IPS-18a (cell line): ENCODE results near the gene CAPN7.
A peak's percentile ranks its signal among the peaks of the same experiment; 100 is the strongest.

Experiments used
- H3K27ac ChIP-seq: one replicate; pipeline ENCODE4 v1.5.1; 2013; ENCODE audit warnings: low read length
- H3K27me3 ChIP-seq: one replicate; pipeline ENCODE4 v1.6.1; 2013; ENCODE audit warnings: mild to moderate bottlenecking, low read length; ENCODE audit not compliant: control insufficient read depth, insufficient read depth
- H3K36me3 ChIP-seq: one replicate; pipeline ENCODE4 v1.6.1; 2013; ENCODE audit warnings: low read depth, low read length; ENCODE audit not compliant: control insufficient read depth
- H3K4me1 ChIP-seq: one replicate; pipeline ENCODE4 v1.6.1; 2013; ENCODE audit warnings: low read depth, low read length; ENCODE audit not compliant: control insufficient read depth
- H3K4me3 ChIP-seq: one replicate; pipeline ENCODE4 v1.5.1; 2013; ENCODE audit warnings: low read length
- H3K9ac ChIP-seq: one replicate; pipeline ENCODE4 v1.6.1; 2013; ENCODE audit warnings: mild to moderate bottlenecking, low read length, moderate library complexity
- H3K9me3 ChIP-seq: one replicate; pipeline ENCODE4 v1.6.1; 2013; ENCODE audit warnings: low read depth, low read length; ENCODE audit not compliant: control insufficient read depth

The CAPN7 gene

GRCh38 chr3:15205482-15205933, 538 bp upstream of the CAPN7 start:
- Histone ChIP-seq H3K9me3 (no peaks in the 10 kb centered on the region), H3K27me3 (no peaks in the 10 kb centered on the region), H3K27ac (no peak overlapping the region), H3K9ac (peak overlapping the region; percentile 72), H3K4me1 (peaks cover 3% of the 10 kb centered on the region), H3K36me3 (no peaks in the 10 kb centered on the region), H3K4me3 (peak overlapping the region; percentile 91)

GRCh38 chr3:15206662-15207576, 873 bp downstream of the CAPN7 start:
- Histone ChIP-seq H3K36me3 (peaks cover 1% of the 10 kb centered on the region), H3K4me1 (peaks cover 3% of the 10 kb centered on the region), H3K27ac (no peak overlapping the region), H3K9ac (peak overlapping the region; percentile 72), H3K4me3 (peak overlapping the region; percentile 91), H3K27me3 (no peaks in the 10 kb centered on the region), H3K9me3 (no peaks in the 10 kb centered on the region)

GRCh38 chr3:15207836-15208504, 1.9 kb downstream of the CAPN7 start:
- Histone ChIP-seq H3K9me3 (no peaks in the 10 kb centered on the region), H3K4me1 (peaks cover 3% of the 10 kb centered on the region), H3K9ac (no peak overlapping the region), H3K4me3 (peak overlapping the region; percentile 91), H3K36me3 (peaks cover 11% of the 10 kb centered on the region), H3K27me3 (no peaks in the 10 kb centered on the region), H3K27ac (no peak overlapping the region)

- peaks cover 3% of the 10 kb centered on the region for H3K4me1 ChIP-seq
- H3K4me3 ChIP-seq: no peak overlapping the region
- H3K36me3 ChIP-seq: peaks cover 16% of the 10 kb centered on the region
- no peak overlapping the region for H3K27ac ChIP-seq
- no peak overlapping the region for H3K9ac ChIP-seq
- no peaks in the 10 kb centered on the region for H3K9me3 ChIP-seq
- H3K27me3 ChIP-seq: no peaks in the 10 kb centered on the region
Measured at GRCh38 chr3:15211937-15212336, 5.9 kb downstream of the CAPN7 start.

- H3K9ac ChIP-seq: no peak overlapping the region
- no peaks in the 10 kb centered on the region for H3K27me3 ChIP-seq
- H3K4me3 ChIP-seq: no peak overlapping the region
- H3K27ac ChIP-seq: no peak overlapping the region
- peaks cover 37% of the 10 kb centered on the region for H3K36me3 ChIP-seq
- H3K4me1 ChIP-seq: no peaks in the 10 kb centered on the region
- H3K9me3 ChIP-seq: no peaks in the 10 kb centered on the region
Measured at GRCh38 chr3:15214758-15215157, 8.7 kb downstream of the CAPN7 start.

- Histone ChIP-seq H3K4me1 (no peaks in the 10 kb centered on the region), H3K36me3 (peaks cover 40% of the 10 kb centered on the region)
Measured at GRCh38 chr3:15215996-15216395, 9.9 kb downstream of the CAPN7 start.

GRCh38 chr3:15216501-15216900, 10.5 kb downstream of the CAPN7 start:
- Histone ChIP-seq H3K27ac (no peak overlapping the region), H3K9me3 (no peaks in the 10 kb centered on the region), H3K9ac (no peak overlapping the region), H3K27me3 (no peaks in the 10 kb centered on the region), H3K36me3 (peaks cover 41% of the 10 kb centered on the region), H3K4me1 (no peaks in the 10 kb centered on the region), H3K4me3 (no peak overlapping the region)

More at GRCh38 chr3:15215996-15216395, 9.9 kb downstream of the CAPN7 start:
- Histone ChIP-seq H3K9me3 (no peaks in the 10 kb centered on the region), H3K27me3 (no peaks in the 10 kb centered on the region), H3K4me3 (no peak overlapping the region), H3K9ac (no peak overlapping the region), H3K27ac (no peak overlapping the region)

GRCh38 chr3:15217011-15217671, 11.1 kb downstream of the CAPN7 start:
- H3K27me3 ChIP-seq: no peaks in the 10 kb centered on the region
- H3K36me3 ChIP-seq: peaks cover 41% of the 10 kb centered on the region
- no peaks in the 10 kb centered on the region for H3K9me3 ChIP-seq
- H3K4me1 ChIP-seq: no peaks in the 10 kb centered on the region
- H3K9ac ChIP-seq: no peak overlapping the region
- H3K4me3 ChIP-seq: no peak overlapping the region
- no peak overlapping the region for H3K27ac ChIP-seq

GRCh38 chr3:15217841-15218267, 11.8 kb downstream of the CAPN7 start:
- Histone ChIP-seq H3K27me3 (no peaks in the 10 kb centered on the region), H3K4me3 (no peak overlapping the region), H3K9ac (no peak overlapping the region), H3K4me1 (no peaks in the 10 kb centered on the region), H3K27ac (no peak overlapping the region), H3K36me3 (peaks cover 40% of the 10 kb centered on the region), H3K9me3 (no peaks in the 10 kb centered on the region)

GRCh38 chr3:15218689-15219088, 12.6 kb downstream of the CAPN7 start:
- no peaks in the 10 kb centered on the region for H3K27me3 ChIP-seq
- no peaks in the 10 kb centered on the region for H3K9me3 ChIP-seq
- no peaks in the 10 kb centered on the region for H3K4me1 ChIP-seq
- peaks cover 43% of the 10 kb centered on the region for H3K36me3 ChIP-seq
- H3K27ac ChIP-seq: no peak overlapping the region
- no peak overlapping the region for H3K4me3 ChIP-seq
- H3K9ac ChIP-seq: no peak overlapping the region

- Histone ChIP-seq H3K36me3 (peaks cover 47% of the 10 kb centered on the region), H3K4me3 (no peak overlapping the region)
Measured at GRCh38 chr3:15220056-15220455, 14.0 kb downstream of the CAPN7 start.

More at GRCh38 chr3:15220056-15220455, 14.0 kb downstream of the CAPN7 start:
- Histone ChIP-seq H3K27ac (no peak overlapping the region), H3K9me3 (no peaks in the 10 kb centered on the region), H3K4me1 (no peaks in the 10 kb centered on the region), H3K9ac (no peak overlapping the region), H3K27me3 (no peaks in the 10 kb centered on the region)
